Pancreas (tissue), 10 donors: Measurements from ENCODE around the gene FYB1. TPM values are rescaled to one million over a fixed set of nuclear protein-coding genes. Genes with fewer than 3 reads are reported as not detected.

ENCODE experiments used
- ATAC-seq, 4 donors: fragments of 200-7000 bp; cut with Tn5 transposase; one replicate each; pipeline versions ENCODE4 v1.8.0 to v1.9.1; 2020; ENCODE audit warnings: mild to moderate bottlenecking in 4 of 4, moderate library complexity in 4 of 4
- DNase-seq, 6 donors: peaks; one replicate each; pipeline ENCODE4 v3.0.0-alpha.2; 2020
- FAIRE-seq: peaks from 2 replicates; lab custom pipeline; 2012; peaks lifted over from hg19 to GRCh38; lab: Jason Lieb, UNC
- H3K27ac ChIP-seq, 4 donors: fragments of 200-600 bp; sonication (generic); 1 replicate in 3 of 4; 2 replicates in 1 of 4; pipeline versions ENCODE4 v1.5.0 to v1.8.0; 2020
- H3K27me3 ChIP-seq, 4 donors: fragments of 200-600 bp; one replicate each; pipeline ENCODE4 v1.8.0; 2021
- H3K36me3 ChIP-seq, 3 donors: fragments of 200-600 bp; sonication (generic) in 1 of 3; one replicate each; pipeline versions ENCODE4 v1.5.0 to v1.8.0; 2020 to 2021
- H3K4me1 ChIP-seq, 3 donors: fragments of 200-600 bp; one replicate each; pipeline ENCODE4 v1.8.0; 2021
- H3K4me3 ChIP-seq, 4 donors: fragments of 200-600 bp; sonication (generic) in 2 of 4; one replicate each; pipeline versions ENCODE4 v1.5.0 to v1.8.0; 2020 to 2021
- H3K9me3 ChIP-seq, 4 donors: fragments of 200-600 bp; one replicate each; pipeline ENCODE4 v1.8.0; 2021
- WGBS, 2 donors: extraction: QIAGEN DNeasy Blood & Tissue Kit; methylation state at CpG; one replicate each; pipeline ENCODE4 v1.1.7; 2013; 5-methylcytosine and 5-hydroxymethylcytosine counted together
- intact Hi-C, 3 donors: fragments of 100-400 bp; cut with DNase I; formaldehyde crosslinking; loops; one replicate each; pipeline versions ENCODE4 v1.11.1 to v1.14.2; 2022
- polyA plus RNA-seq, 2 donors: library from polyadenylated mRNA; stranded (reverse); fragments of 200-250 nt; gene quantifications; one replicate each; pipeline ENCODE4 v1.2.3, GENCODE V29; 2013
- total RNA-seq, 6 donors: library from RNA; stranded (reverse); fragmentation: NEBNext Ultra II Directional in 4 of 6; extraction: Animal tissue kit (Norgen Biotek cat#: 25700) in 4 of 6; gene quantifications; one replicate each; pipeline versions ENCODE4 v1.2.1 to v1.2.4, GENCODE V29; 2021 to 2023
- TF ChIP-seq, protein P1 (sequence below), 4 donors: fragments of 200-600 bp; sonication (generic) in 3 of 4; IDR thresholded peaks; one replicate each; pipeline versions ENCODE4 v1.5.0 to v1.8.0; 2021; ENCODE audit warnings: antibody characterized with exemption in 4 of 4
- donor health status: healthy with polysubstance abuse.
- donor health status: DM: no; HTN: no; CAD: no; lungs with moderate emphysema.
- donor health status: DM: no; HTN: no; CAD: no.
- donor health status: control.
- donor health status: control.
- donor health status: Bipolar disorder and iron deficiency.
- donor health status: DM: yes; HTN: yes; CAD: no.
- donor health status: DM: no; HTN: no; CAD: no.
- donor health status: DM: no; HTN: no; CAD: no.
- donor health status: DM: yes; HTN: yes; CAD: no.

Gene FYB1
- total and polyA plus RNA-seq, 8 donors = 0.49 to 16.9 (median 1.6) TPM

DNA sequence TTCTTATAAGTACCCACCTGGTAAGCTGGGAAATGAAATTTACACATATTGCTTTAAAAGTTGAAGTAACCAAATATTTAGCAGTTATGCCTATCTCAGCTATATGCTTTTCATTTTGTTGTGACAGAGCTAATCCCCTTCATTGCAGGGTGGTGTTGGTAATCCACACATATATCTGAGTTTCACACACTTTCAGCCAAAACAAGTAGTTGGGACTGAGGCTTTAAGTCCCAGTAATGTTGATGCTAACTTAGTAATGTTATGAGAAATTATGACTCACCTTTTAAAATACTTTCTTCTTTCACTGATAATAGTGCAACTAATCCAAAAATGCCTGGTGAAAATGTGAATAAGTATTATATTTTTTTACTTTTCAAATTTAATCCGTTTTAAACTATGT, 126.0 kb downstream of the FYB1 start:
- Histone ChIP-seq H3K4me3 (no peak overlapping the region), H3K36me3 (no peaks in the 10 kb centered on the region), H3K4me1 (no peaks in the 10 kb centered on the region), H3K9me3 (no peaks in the 10 kb centered on the region), H3K27me3 (no peaks in the 10 kb centered on the region), H3K27ac (no peak overlapping the region)
- no peak for ATAC-seq
- intact Hi-C loops = no loop called here
- no peak for DNase-seq
- no peak for FAIRE-seq
- TF ChIP-seq, protein P1, sequence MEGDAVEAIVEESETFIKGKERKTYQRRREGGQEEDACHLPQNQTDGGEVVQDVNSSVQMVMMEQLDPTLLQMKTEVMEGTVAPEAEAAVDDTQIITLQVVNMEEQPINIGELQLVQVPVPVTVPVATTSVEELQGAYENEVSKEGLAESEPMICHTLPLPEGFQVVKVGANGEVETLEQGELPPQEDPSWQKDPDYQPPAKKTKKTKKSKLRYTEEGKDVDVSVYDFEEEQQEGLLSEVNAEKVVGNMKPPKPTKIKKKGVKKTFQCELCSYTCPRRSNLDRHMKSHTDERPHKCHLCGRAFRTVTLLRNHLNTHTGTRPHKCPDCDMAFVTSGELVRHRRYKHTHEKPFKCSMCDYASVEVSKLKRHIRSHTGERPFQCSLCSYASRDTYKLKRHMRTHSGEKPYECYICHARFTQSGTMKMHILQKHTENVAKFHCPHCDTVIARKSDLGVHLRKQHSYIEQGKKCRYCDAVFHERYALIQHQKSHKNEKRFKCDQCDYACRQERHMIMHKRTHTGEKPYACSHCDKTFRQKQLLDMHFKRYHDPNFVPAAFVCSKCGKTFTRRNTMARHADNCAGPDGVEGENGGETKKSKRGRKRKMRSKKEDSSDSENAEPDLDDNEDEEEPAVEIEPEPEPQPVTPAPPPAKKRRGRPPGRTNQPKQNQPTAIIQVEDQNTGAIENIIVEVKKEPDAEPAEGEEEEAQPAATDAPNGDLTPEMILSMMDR (IDR thresholded peaks at IDR 0.05) = no peak
- WGBS, 2 donors = 23 to 37% methylated on average over 1 of the region's 1 CpG

DNA sequence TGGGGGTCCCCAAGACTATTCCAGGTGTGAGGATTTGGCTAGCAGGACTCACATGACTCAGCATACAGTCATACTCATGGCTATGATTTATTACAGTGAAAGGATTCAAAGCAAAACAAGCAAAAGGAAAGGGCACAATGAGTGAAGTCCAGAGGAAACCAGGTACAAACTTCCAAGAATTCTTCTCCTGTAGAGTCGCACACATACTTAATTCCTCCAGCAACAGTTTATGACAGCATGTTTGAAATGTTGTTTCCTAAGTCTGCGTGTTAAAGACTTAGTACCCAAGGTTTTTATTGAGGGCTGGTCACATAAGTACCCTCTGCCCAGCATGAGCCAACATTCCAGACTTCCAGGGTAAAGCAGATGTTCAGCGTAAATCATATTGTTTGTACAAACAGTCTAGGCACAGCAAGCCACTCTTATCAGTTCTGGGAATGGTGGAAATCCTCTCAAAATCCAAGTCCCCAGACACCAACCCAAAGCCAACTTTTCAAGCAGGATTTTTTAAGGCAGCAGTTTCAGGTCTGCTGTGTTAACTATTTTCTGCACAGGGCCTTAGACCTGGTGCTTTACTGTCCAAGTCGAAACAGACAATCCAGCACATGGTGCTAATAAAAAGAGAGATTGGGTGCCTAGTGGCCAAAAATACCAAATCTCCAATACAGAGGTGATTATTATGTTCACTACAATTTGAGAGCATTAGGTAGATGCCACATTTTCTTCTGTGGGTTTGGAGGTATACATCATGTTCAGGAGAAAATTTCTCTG, 126.6 kb downstream of the FYB1 start:
- DNase-seq (no peak), ATAC-seq (no peak), FAIRE-seq (no peak)
- Histone ChIP-seq H3K27ac (no peak overlapping the region), H3K9me3 (no peaks in the 10 kb centered on the region), H3K27me3 (no peaks in the 10 kb centered on the region), H3K4me3 (no peak overlapping the region), H3K36me3 (no peaks in the 10 kb centered on the region), H3K4me1 (no peaks in the 10 kb centered on the region)
- intact Hi-C loops = no loop called here
- TF ChIP-seq, protein P1 (IDR thresholded peaks at IDR 0.05) = no peak
- WGBS, 2 donors = 65 to 70% methylated on average over 4 of the region's 4 CpGs

DNA sequence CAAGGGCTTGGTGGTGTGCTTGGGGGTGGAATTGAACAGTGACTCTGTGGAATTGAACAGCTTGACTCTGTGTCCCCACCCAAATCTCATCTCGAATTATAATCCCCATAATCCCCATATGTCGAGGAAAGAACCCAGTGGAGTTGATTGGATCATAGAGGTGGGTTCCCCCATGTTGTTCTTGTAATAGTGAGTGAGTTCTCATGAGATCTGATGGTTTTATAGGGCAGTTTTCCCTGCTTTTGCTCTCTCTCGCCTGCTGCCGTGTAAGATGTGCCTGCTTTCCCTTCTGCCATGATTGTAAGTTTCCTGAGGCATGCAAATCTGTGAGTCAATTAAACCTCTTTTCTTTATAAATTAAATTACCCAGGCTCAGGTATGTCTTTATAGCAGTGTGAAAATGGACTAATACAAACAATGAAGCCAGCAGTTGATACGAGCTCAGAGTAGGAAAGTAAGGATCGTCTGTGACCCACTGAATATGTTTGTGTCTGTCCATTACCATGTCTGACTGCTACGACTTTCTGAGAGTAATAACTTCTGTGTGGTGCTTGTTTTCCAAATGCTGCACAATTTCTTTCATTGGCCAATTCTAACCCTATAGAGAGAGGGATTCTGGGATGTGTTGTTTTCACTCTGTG, 127.3 kb downstream of the FYB1 start:
- Histone ChIP-seq H3K27me3 (no peaks in the 10 kb centered on the region), H3K4me1 (no peaks in the 10 kb centered on the region), H3K9me3 (no peaks in the 10 kb centered on the region), H3K27ac (no peak overlapping the region), H3K4me3 (no peak overlapping the region), H3K36me3 (no peaks in the 10 kb centered on the region)
- TF ChIP-seq, protein P1 (IDR thresholded peaks at IDR 0.05) = no peak
- DNase-seq = no peak
- intact Hi-C loops = no loop called here
- ATAC-seq = no peak
- no peak for FAIRE-seq
- 71 to 76% methylated on average over 7 of the region's 7 CpGs for WGBS, 2 donors

DNA sequence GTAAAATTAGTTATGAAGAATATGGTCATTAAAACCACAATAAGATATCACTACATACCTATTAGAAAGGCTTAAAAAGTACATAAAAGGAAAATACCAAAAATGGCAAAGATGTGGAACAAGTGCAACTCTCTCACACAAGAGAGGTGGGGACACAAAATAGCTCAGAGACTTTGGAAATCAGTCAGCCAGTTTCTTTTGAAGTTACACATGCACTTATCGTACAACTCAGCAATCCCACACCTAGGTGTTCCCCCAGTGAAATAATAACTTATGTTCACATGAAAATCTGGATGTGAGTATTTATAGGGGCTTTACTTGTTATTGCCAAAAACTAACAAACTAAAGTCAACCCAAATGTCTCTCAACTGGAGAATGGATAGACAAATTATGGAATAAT, 135.4 kb downstream of the FYB1 start:
- TF ChIP-seq, protein P1 (IDR thresholded peaks at IDR 0.05) = no peak
- Histone ChIP-seq H3K27me3 (no peaks in the 10 kb centered on the region), H3K9me3 (no peaks in the 10 kb centered on the region), H3K4me3 (no peak overlapping the region), H3K4me1 (peaks cover 0 to 4% (median 0%) of the 10 kb centered on the region in 3 donors), H3K27ac (no peak overlapping the region), H3K36me3 (no peaks in the 10 kb centered on the region)
- 78 to 92% methylated on average over 1 of the region's 1 CpG for WGBS, 2 donors
- DNase-seq = no peak
- FAIRE-seq = no peak
- intact Hi-C loops = no loop called here
- no peak for ATAC-seq

DNA sequence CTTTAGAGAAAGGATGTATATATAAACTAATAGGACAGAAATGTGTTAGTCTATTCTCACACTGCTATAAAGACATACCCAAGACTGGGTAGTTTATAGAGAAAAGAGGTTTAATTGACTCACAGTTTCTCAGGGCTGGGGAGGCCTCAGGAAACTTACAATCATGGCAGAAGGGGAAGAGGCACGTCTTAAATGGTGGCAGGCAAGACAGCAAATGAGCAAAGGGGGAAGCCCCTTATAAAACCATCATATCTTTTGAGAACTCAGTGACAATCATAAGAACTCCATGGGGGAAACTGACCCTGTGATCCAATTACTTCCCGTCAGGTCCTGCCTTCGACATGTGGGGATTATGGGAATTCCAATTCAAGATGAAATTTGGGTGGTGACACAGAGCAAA, 136.4 kb downstream of the FYB1 start:
- H3K4me3 ChIP-seq = no peak overlapping the region
- H3K9me3 ChIP-seq = no peaks in the 10 kb centered on the region
- DNase-seq (no peak), ATAC-seq (no peak), FAIRE-seq (no peak)
- peaks cover 0 to 4% (median 0%) of the 10 kb centered on the region in 3 donors for H3K4me1 ChIP-seq
- intact Hi-C loops = no loop called here
- H3K27ac ChIP-seq = no peak overlapping the region
- TF ChIP-seq, protein P1 (IDR thresholded peaks at IDR 0.05) = no peak
- 76 to 85% methylated on average over 3 of the region's 3 CpGs for whole genome bisulfite sequencing, 2 donors
- H3K36me3 ChIP-seq = no peaks in the 10 kb centered on the region
- H3K27me3 ChIP-seq = no peaks in the 10 kb centered on the region
